ENCODE measurements around the gene NPW. TPM values are rescaled to one million over a fixed set of nuclear protein-coding genes. Genes with fewer than 3 reads are reported as not detected.

Gene NPW
- total RNA-seq, 2 experiments from 2014 or later = 0.85 to 3.7 TPM

GRCh38 chr16:1981398-1981836 is 38.2 kb upstream of the NPW start, which contains the start of gene NOXO1:
TSS of gene NOXO1 (minus strand) at chr16:1981469. CDS start at chr16:1981179, 290 bp downstream.
- Histone ChIP-seq H3K4me2 (ENCODE audit: low read length) (no peak within 1 kb of the TSS), H3K4me1 (ENCODE audit: insufficient read depth, low read length, poor library complexity, severe bottlenecking) (peaks cover 14% of the 10 kb centered on the region), H3K9me3 (ENCODE audit: low read length) (no peaks in the 10 kb centered on the region), H3K36me3 (ENCODE audit: insufficient read depth, low read length) (peaks cover 40% of the 10 kb centered on the region; the same call in 1 of the 2 replicates), H3K9me2 (ENCODE audit: insufficient read depth, low read length) (no peaks in the 10 kb centered on the region), H3K79me2 (ENCODE audit: insufficient read depth, low read depth, low read length) (no peaks in the 10 kb centered on the region), H2AFZ (ENCODE audit: low read length) (no peak within 1 kb of the TSS), H4K20me1 (ENCODE audit: insufficient read depth, low read length) (no peaks in the 10 kb centered on the region), H3K27ac (ENCODE audit: low read depth, low read length, poor library complexity, severe bottlenecking) (no peak within 1 kb of the TSS), H3K4me3 (ENCODE audit: low read depth, low read length, poor library complexity, severe bottlenecking) (no peak within 1 kb of the TSS)
- POLR2A ChIA-PET = interaction anchor here (0.7 kb wide), 1 partner anchor 10 kb away, joined by 3 read pairs; no protein-coding TSS in a partner anchor
- CTCF ChIA-PET (ENCODE audit: unreplicated experiment) = no interaction called here
- intact Hi-C loops (cut with micrococcal nuclease; ENCODE audit: unreplicated experiment) = no loop called here
- DNase-seq (ENCODE audit: low spot score) = no peak
- no TSS peak for BruUV-seq (replicated peaks)
- TF ChIP-seq, protein P1, sequence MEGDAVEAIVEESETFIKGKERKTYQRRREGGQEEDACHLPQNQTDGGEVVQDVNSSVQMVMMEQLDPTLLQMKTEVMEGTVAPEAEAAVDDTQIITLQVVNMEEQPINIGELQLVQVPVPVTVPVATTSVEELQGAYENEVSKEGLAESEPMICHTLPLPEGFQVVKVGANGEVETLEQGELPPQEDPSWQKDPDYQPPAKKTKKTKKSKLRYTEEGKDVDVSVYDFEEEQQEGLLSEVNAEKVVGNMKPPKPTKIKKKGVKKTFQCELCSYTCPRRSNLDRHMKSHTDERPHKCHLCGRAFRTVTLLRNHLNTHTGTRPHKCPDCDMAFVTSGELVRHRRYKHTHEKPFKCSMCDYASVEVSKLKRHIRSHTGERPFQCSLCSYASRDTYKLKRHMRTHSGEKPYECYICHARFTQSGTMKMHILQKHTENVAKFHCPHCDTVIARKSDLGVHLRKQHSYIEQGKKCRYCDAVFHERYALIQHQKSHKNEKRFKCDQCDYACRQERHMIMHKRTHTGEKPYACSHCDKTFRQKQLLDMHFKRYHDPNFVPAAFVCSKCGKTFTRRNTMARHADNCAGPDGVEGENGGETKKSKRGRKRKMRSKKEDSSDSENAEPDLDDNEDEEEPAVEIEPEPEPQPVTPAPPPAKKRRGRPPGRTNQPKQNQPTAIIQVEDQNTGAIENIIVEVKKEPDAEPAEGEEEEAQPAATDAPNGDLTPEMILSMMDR (conservative IDR thresholded peaks at IDR 0.05; ENCODE audit: low read length) = no peak
- no peak for TF ChIP-seq EZH2phosphoT487 (IDR thresholded peaks at IDR 0.05; ENCODE audit: borderline replicate concordance, low read depth, low read length)

DNA sequence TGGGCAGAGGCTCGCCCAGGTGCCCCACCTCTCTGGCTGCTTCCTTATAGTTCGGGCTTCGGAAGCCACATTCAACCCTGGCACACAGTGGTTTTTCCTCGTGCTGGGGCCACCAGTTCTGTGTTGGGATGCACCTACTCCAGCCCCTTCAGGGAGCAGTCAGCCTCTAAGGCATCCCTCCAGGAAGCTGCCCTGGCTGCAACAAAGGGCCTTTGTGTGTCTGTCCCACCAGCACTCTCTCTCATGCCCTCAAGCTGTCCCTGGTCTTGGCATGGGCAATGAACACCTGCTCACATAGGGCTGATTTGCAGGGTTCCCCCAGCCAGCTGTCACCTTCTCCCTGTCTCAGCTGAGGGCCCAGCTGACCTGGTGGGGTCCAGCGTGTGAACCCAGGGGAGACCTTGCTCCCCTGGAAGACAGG is 37.6 kb upstream of the NPW start:
- POLR2A ChIA-PET = interaction anchor here (0.7 kb wide), 1 partner anchor 9 kb away, joined by 3 read pairs; no protein-coding TSS in a partner anchor

More for the DNA sequence above, 37.6 kb upstream of the NPW start:
- intact Hi-C loops (cut with micrococcal nuclease; ENCODE audit: unreplicated experiment) = no loop called here
- Histone ChIP-seq H3K4me1 (ENCODE audit: insufficient read depth, low read length, poor library complexity, severe bottlenecking) (peaks cover 14% of the 10 kb centered on the region), H3K36me3 (ENCODE audit: insufficient read depth, low read length) (peaks cover 35% of the 10 kb centered on the region; the same call in 1 of the 2 replicates), H3K9me2 (ENCODE audit: insufficient read depth, low read length) (no peaks in the 10 kb centered on the region), H3K79me2 (ENCODE audit: insufficient read depth, low read depth, low read length) (no peaks in the 10 kb centered on the region), H3K27ac (ENCODE audit: low read depth, low read length, poor library complexity, severe bottlenecking) (no peak overlapping the region), H3K4me3 (ENCODE audit: low read depth, low read length, poor library complexity, severe bottlenecking) (no peak overlapping the region), H2AFZ (ENCODE audit: low read length) (no peak overlapping the region), H4K20me1 (ENCODE audit: insufficient read depth, low read length) (no peaks in the 10 kb centered on the region), H3K4me2 (ENCODE audit: low read length) (no peak overlapping the region), H3K9me3 (ENCODE audit: low read length) (no peaks in the 10 kb centered on the region)
- BruUV-seq (replicated peaks) = no TSS peak
- TF ChIP-seq, protein P1 (conservative IDR thresholded peaks at IDR 0.05; ENCODE audit: low read length) = no peak
- TF ChIP-seq EZH2phosphoT487 (IDR thresholded peaks at IDR 0.05; ENCODE audit: borderline replicate concordance, low read depth, low read length) = no peak
- no peak for DNase-seq (ENCODE audit: low spot score)
- CTCF ChIA-PET (ENCODE audit: unreplicated experiment) = no interaction called here

Data from OCI-LY7 (cell line).